Endothelial cell of umbilical vein (primary cell): ENCODE results near the gene SLFN5.

Experiments used
- POLR2A ChIP-seq: IDR thresholded peaks from 2 replicates; pipeline ENCODE4 v1.6.1; 2012; ENCODE audit warnings: low read depth, mild to moderate bottlenecking, control low read depth, low read length
- TF ChIP-seq, protein P1 (sequence below), 2 donors: IDR thresholded peaks; 1 replicate in 1 of 2; 2 replicates in 1 of 2; pipeline ENCODE4 v1.5.1; 2011; ENCODE audit warnings: low read length in 2 of 2, mild to moderate bottlenecking in 2 of 2, moderate library complexity in 2 of 2, control low read depth in 1 of 2, inconsistent platforms in 1 of 2, low read depth in 1 of 2; ENCODE audit not compliant: insufficient read depth in 1 of 2; ENCODE audit errors: extremely low read depth in 1 of 2

GRCh38 chr17:35245196-35245486 is 2.3 kb downstream of the SLFN5 start:
- TF ChIP-seq, protein P1, sequence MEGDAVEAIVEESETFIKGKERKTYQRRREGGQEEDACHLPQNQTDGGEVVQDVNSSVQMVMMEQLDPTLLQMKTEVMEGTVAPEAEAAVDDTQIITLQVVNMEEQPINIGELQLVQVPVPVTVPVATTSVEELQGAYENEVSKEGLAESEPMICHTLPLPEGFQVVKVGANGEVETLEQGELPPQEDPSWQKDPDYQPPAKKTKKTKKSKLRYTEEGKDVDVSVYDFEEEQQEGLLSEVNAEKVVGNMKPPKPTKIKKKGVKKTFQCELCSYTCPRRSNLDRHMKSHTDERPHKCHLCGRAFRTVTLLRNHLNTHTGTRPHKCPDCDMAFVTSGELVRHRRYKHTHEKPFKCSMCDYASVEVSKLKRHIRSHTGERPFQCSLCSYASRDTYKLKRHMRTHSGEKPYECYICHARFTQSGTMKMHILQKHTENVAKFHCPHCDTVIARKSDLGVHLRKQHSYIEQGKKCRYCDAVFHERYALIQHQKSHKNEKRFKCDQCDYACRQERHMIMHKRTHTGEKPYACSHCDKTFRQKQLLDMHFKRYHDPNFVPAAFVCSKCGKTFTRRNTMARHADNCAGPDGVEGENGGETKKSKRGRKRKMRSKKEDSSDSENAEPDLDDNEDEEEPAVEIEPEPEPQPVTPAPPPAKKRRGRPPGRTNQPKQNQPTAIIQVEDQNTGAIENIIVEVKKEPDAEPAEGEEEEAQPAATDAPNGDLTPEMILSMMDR (IDR thresholded peaks at IDR 0.05; ENCODE audit: extremely low read depth in 1 of 2, insufficient read depth in 1 of 2, low read depth in 1 of 2, low read length in 2 of 2), result no peak
- TF ChIP-seq POLR2A, result peak; percentile 68
